Chondrocyte (in vitro differentiated cells): ENCODE measurements around the gene GALNT10. TPM values are rescaled to one million over a fixed set of nuclear protein-coding genes. Genes with fewer than 3 reads are reported as not detected.
A peak's percentile ranks its signal among the peaks of the same experiment; 100 is the strongest.

Source experiments
- DNase-seq: peaks from one replicate; pipeline ENCODE4 v3.0.0; 2021; ENCODE audit warnings: mixed read lengths, low spot score
- H3K27ac Mint-ChIP-seq: one replicate; pipeline ENCODE4 v1.8.0; 2021; ENCODE audit warnings: mild to moderate bottlenecking, moderate library complexity, mixed read lengths; ENCODE audit not compliant: unreplicated experiment
- H3K27me3 Mint-ChIP-seq: 2 replicates; pipeline ENCODE4 v1.8.0; 2021; ENCODE audit warnings: low read depth, mixed read lengths
- H3K36me3 Mint-ChIP-seq: 2 replicates; pipeline ENCODE4 v1.8.0; 2021; ENCODE audit warnings: low read depth, mixed read lengths
- H3K4me1 Mint-ChIP-seq: 2 replicates; pipeline ENCODE4 v1.8.0; 2021; ENCODE audit warnings: low read depth, mild to moderate bottlenecking, mixed read lengths
- H3K4me3 Mint-ChIP-seq: one replicate; pipeline ENCODE4 v1.8.0; 2021; ENCODE audit warnings: mild to moderate bottlenecking, moderate library complexity, mixed read lengths; ENCODE audit not compliant: unreplicated experiment
- H3K9me3 Mint-ChIP-seq: 2 replicates; pipeline ENCODE4 v1.8.0; 2021; ENCODE audit warnings: low read depth, mixed read lengths
- CTCF ChIP-seq: fragments of 200-600 bp; sonication (generic); IDR thresholded peaks from 2 replicates; pipeline ENCODE4 v1.5.0; 2021; ENCODE audit warnings: antibody characterized with exemption, mild to moderate bottlenecking, moderate library complexity
- total RNA-seq: library from RNA; stranded (reverse); gene quantifications from 3 replicates; pipeline ENCODE4 v1.2.1, GENCODE V29; 2021

The GALNT10 gene
- total RNA-seq, 1 donor from 2014 or later = 155 TPM

GRCh38 chr5:154254896-154255295 is 64.4 kb downstream of the GALNT10 start:
- Mint-ChIP-seq H3K36me3 (peaks cover 6% of the 10 kb centered on the region), H3K27ac (peak overlapping the region; percentile 18)
- DNase-seq = no peak

GRCh38 chr5:154257046-154257445 is 66.5 kb downstream of the GALNT10 start:
- peak overlapping the region; percentile 35 for H3K4me3 Mint-ChIP-seq
- peaks cover 6% of the 10 kb centered on the region for H3K36me3 Mint-ChIP-seq
- H3K9me3 Mint-ChIP-seq = peaks cover 3% of the 10 kb centered on the region
- no peaks in the 10 kb centered on the region for H3K27me3 Mint-ChIP-seq
- no peak for DNase-seq
- peak overlapping the region; percentile 82 for H3K27ac Mint-ChIP-seq
- peaks cover 70% of the 10 kb centered on the region for H3K4me1 Mint-ChIP-seq
- TF ChIP-seq CTCF = no peak

More at GRCh38 chr5:154254896-154255295, 64.4 kb downstream of the GALNT10 start:
- Mint-ChIP-seq H3K4me1 (peaks cover 64% of the 10 kb centered on the region), H3K4me3 (no peak overlapping the region), H3K27me3 (no peaks in the 10 kb centered on the region), H3K9me3 (peaks cover 3% of the 10 kb centered on the region)
- TF ChIP-seq CTCF = no peak

GRCh38 chr5:154258531-154259217 is 68.1 kb downstream of the GALNT10 start:
- H3K4me1 Mint-ChIP-seq = peaks cover 70% of the 10 kb centered on the region
- peaks cover 12% of the 10 kb centered on the region for H3K36me3 Mint-ChIP-seq
- H3K27ac Mint-ChIP-seq = peak overlapping the region; percentile 82
- no peaks in the 10 kb centered on the region for H3K27me3 Mint-ChIP-seq
- DNase-seq = no peak
- no peak for TF ChIP-seq CTCF
- H3K4me3 Mint-ChIP-seq = no peak overlapping the region
- peaks cover 2% of the 10 kb centered on the region for H3K9me3 Mint-ChIP-seq

GRCh38 chr5:154260224-154260927 is 69.8 kb downstream of the GALNT10 start:
- Mint-ChIP-seq H3K9me3 (peaks cover 2% of the 10 kb centered on the region), H3K36me3 (peaks cover 9% of the 10 kb centered on the region), H3K27ac (peak overlapping the region; percentile 90), H3K27me3 (no peaks in the 10 kb centered on the region), H3K4me3 (peak overlapping the region; percentile 28), H3K4me1 (peaks cover 81% of the 10 kb centered on the region)
- DNase-seq = no peak
- no peak for TF ChIP-seq CTCF

GRCh38 chr5:154262342-154262741 is 71.8 kb downstream of the GALNT10 start:
- H3K4me1 Mint-ChIP-seq = peaks cover 74% of the 10 kb centered on the region
- H3K27ac Mint-ChIP-seq = peak overlapping the region; percentile 8
- peaks cover 10% of the 10 kb centered on the region for H3K36me3 Mint-ChIP-seq
- TF ChIP-seq CTCF = no peak
- H3K27me3 Mint-ChIP-seq = no peaks in the 10 kb centered on the region
- H3K4me3 Mint-ChIP-seq = no peak overlapping the region
- DNase-seq = no peak
- peaks cover 2% of the 10 kb centered on the region for H3K9me3 Mint-ChIP-seq
